CD4-positive, CD25-positive, alpha-beta regulatory T cell (primary cell): ENCODE results near the gene PITHD1. TPM values are rescaled to one million over a fixed set of nuclear protein-coding genes. Genes with fewer than 3 reads are reported as not detected.

Experiments used
- ATAC-seq, 2 donors: fragments of 150-1000 bp; cut with Tn5 transposase; one replicate each; pipeline ENCODE4 v1.10.0; 2021; ENCODE audit warnings: low read depth in 2 of 2, moderate number of reproducible peaks in 2 of 2, moderate library complexity in 1 of 2
- DNase-seq, 3 donors: peaks; one replicate each; pipeline versions ENCODE4 v3.0.0 to v3.0.0-alpha.2; 2012 to 2022; ENCODE audit warnings: mixed read lengths in 1 of 3
- H3K27ac ChIP-seq: one replicate; pipeline ENCODE4 v1.7.0; 2013; ENCODE audit warnings: mild to moderate bottlenecking, low read length; ENCODE audit not compliant: insufficient read depth, poor library complexity, severe bottlenecking
- H3K27me3 ChIP-seq: one replicate; pipeline ENCODE4 v1.7.0; 2013; ENCODE audit warnings: low read length; ENCODE audit not compliant: control insufficient read depth, insufficient read depth
- H3K36me3 ChIP-seq: one replicate; pipeline ENCODE4 v1.7.0; 2013; ENCODE audit warnings: mild to moderate bottlenecking, low read length, moderate library complexity; ENCODE audit not compliant: control insufficient read depth, insufficient read depth
- H3K4me1 ChIP-seq: 2 replicates; pipeline ENCODE4 v1.7.0; 2013; ENCODE audit warnings: mild to moderate bottlenecking, low read length; ENCODE audit not compliant: insufficient read depth, control insufficient read depth, poor library complexity, severe bottlenecking
- H3K4me3 ChIP-seq: one replicate; pipeline ENCODE4 v1.7.0; 2013; ENCODE audit warnings: low read depth, mild to moderate bottlenecking, low read length, moderate library complexity
- H3K9me3 ChIP-seq, 2 experiments: 1 replicate in 1 of 2; 2 replicates in 1 of 2; pipeline ENCODE4 v1.7.0; 2013; ENCODE audit warnings: low read length in 2 of 2, mild to moderate bottlenecking in 1 of 2, moderate library complexity in 1 of 2; ENCODE audit not compliant: control insufficient read depth in 2 of 2
- H3K27ac Mint-ChIP-seq, 3 donors: one replicate each; pipeline ENCODE4 v1.8.0; 2020 to 2022; ENCODE audit warnings: mild to moderate bottlenecking in 3 of 3, mixed read lengths in 3 of 3, moderate library complexity in 2 of 3
- H3K27me3 Mint-ChIP-seq: one replicate; pipeline ENCODE4 v1.8.0; 2022; ENCODE audit warnings: mild to moderate bottlenecking, mixed read lengths
- H3K36me3 Mint-ChIP-seq: one replicate; pipeline ENCODE4 v1.8.0; 2020; ENCODE audit warnings: mixed read lengths
- H3K4me1 Mint-ChIP-seq, 4 donors: one replicate each; pipeline ENCODE4 v1.8.0; 2020 to 2022; ENCODE audit warnings: mixed read lengths in 4 of 4, mild to moderate bottlenecking in 1 of 4
- H3K4me3 Mint-ChIP-seq, 4 donors: one replicate each; pipeline ENCODE4 v1.8.0; 2020 to 2022; ENCODE audit warnings: mild to moderate bottlenecking in 4 of 4, mixed read lengths in 4 of 4, moderate library complexity in 3 of 4
- H3K9me3 Mint-ChIP-seq, 7 donors: one replicate each; pipeline ENCODE4 v1.8.0; 2020 to 2022; ENCODE audit warnings: mixed read lengths in 7 of 7, mild to moderate bottlenecking in 3 of 7, moderate library complexity in 2 of 7
- polyA plus RNA-seq, 4 donors: library from polyadenylated mRNA; unstranded; fragments of 300-500 nt; fragmentation: Illumina TruSeq; gene quantifications; one replicate each; pipeline ENCODE4 v1.2.3, GENCODE V29; 2021
- total RNA-seq: library from RNA; stranded (reverse); gene quantifications from one replicate; pipeline ENCODE4 v1.2.3, GENCODE V29; 2022

The PITHD1 gene
- total and polyA plus RNA-seq, 5 donors from 2014 or later: 72.6 to 98.9 (median 83.0) TPM

- Mint-ChIP-seq H3K27me3 (no peaks in the 10 kb centered on the region), H3K9me3 (no peaks in the 10 kb centered on the region)
These were observed 29.2 kb downstream of the PITHD1 start for GRCh38 chr1:23807453-23807852.

GRCh38 chr1:23809751-23810171, 31.5 kb downstream of the PITHD1 start:
- H3K27me3 Mint-ChIP-seq: no peaks in the 10 kb centered on the region
- no peak overlapping the region for H3K4me3 ChIP-seq
- peaks cover 20% of the 10 kb centered on the region for H3K36me3 ChIP-seq
- peaks cover 46% of the 10 kb centered on the region for H3K36me3 Mint-ChIP-seq
- H3K27me3 ChIP-seq: no peaks in the 10 kb centered on the region
- peak; percentile 95 for ATAC-seq
- peak overlapping the region in 2 of 4 donors; percentile 8 to 25 for H3K4me3 Mint-ChIP-seq
- H3K27ac Mint-ChIP-seq: peak overlapping the region; percentile 5 to 68 (median 65)
- peak; percentile 72 to 90 (median 84) for DNase-seq
- no peaks in the 10 kb centered on the region for H3K9me3 Mint-ChIP-seq
- peaks cover 6% of the 10 kb centered on the region for H3K4me1 ChIP-seq
- H3K27ac ChIP-seq: peak overlapping the region; percentile 34
- peaks cover 8 to 18% (median 13%) of the 10 kb centered on the region in 4 donors for H3K4me1 Mint-ChIP-seq
- no peaks in the 10 kb centered on the region for H3K9me3 ChIP-seq

More at GRCh38 chr1:23807453-23807852, 29.2 kb downstream of the PITHD1 start:
- ATAC-seq (no peak), DNase-seq (no peak)
- Histone ChIP-seq H3K9me3 (no peaks in the 10 kb centered on the region), H3K27ac (no peak overlapping the region), H3K4me1 (peaks cover 6% of the 10 kb centered on the region), H3K27me3 (no peaks in the 10 kb centered on the region), H3K4me3 (no peak overlapping the region), H3K36me3 (peaks cover 12% of the 10 kb centered on the region)
- Mint-ChIP-seq H3K27ac (peak overlapping the region in 1 of 3 donors; percentile 67), H3K4me1 (peaks cover 8 to 20% (median 13%) of the 10 kb centered on the region in 4 donors), H3K4me3 (peak overlapping the region in 1 of 4 donors; percentile 28), H3K36me3 (peaks cover 50% of the 10 kb centered on the region)

DNA sequence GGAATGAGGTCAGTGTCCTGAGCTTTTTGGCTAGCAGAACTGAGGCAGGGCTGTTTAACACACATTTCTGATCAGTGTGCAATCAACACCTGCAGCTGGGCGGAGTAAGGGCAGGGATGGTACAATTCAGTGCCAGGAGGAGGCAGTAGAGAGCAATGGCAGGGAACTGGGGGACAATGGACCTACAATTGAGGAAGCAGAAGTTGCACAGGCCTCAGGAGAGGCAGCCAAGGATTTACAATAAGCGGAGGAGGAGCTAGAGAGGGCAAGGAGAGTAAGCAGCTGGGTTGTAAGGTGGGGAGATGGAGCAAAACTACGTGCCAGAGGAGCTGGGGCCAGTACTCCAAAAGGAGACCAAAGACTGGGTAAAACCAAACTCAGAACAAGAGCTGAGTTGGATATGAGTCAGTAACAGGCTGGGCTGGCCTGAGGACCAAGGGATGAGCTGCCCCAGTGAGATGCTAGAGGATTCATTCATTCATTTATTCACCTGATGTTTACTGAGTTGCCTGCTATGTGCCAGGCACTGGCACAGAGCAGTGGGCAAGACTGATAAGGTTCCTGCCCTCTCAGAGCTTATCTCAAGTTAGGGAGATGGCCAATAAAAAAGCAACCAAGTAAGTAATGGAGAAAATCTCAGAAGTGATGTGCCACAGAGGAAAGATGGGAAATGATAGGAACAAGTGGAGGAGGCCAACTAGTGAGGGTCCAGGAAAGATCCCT, 32.8 kb downstream of the PITHD1 start:
- Histone ChIP-seq H3K27me3 (no peaks in the 10 kb centered on the region), H3K4me3 (no peak overlapping the region), H3K4me1 (peaks cover 6% of the 10 kb centered on the region), H3K27ac (no peak overlapping the region), H3K36me3 (peaks cover 26% of the 10 kb centered on the region), H3K9me3 (no peaks in the 10 kb centered on the region)
- DNase-seq (peak; percentile 32 to 76 (median 51)), ATAC-seq (peak; percentile 39 to 51)
- Mint-ChIP-seq H3K36me3 (peaks cover 37% of the 10 kb centered on the region), H3K27ac (peak overlapping the region; percentile 58 to 79 (median 72)), H3K4me1 (peaks cover 8 to 15% (median 13%) of the 10 kb centered on the region in 4 donors), H3K9me3 (no peaks in the 10 kb centered on the region), H3K4me3 (peak overlapping the region in 1 of 4 donors; percentile 3), H3K27me3 (no peaks in the 10 kb centered on the region)

DNA sequence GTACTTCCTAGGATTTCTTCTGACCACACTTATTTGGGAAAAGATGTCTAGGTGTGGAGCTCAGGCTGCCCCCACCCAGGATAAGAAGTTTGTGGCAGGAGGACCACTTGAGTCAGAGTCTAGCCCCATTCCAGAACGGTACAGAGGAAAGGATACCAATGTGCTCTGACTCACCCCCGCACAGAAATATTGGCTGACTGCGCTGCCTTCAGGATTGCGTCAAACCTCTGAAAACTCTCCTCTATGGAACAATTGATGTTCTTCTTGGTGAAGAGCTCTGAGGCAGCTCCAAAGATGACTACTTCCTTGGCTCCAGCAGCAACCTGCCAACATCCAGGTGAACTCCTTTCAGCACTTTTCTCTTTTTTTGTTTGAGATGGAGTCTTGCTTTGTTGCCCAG, 35.8 kb downstream of the PITHD1 start:
- H3K4me3 Mint-ChIP-seq: no peak overlapping the region
- H3K9me3 ChIP-seq: no peaks in the 10 kb centered on the region
- H3K27ac Mint-ChIP-seq: no peak overlapping the region
- DNase-seq (no peak), ATAC-seq (no peak)
- H3K27me3 Mint-ChIP-seq: no peaks in the 10 kb centered on the region
- no peak overlapping the region for H3K4me3 ChIP-seq
- peaks cover 6% of the 10 kb centered on the region for H3K4me1 ChIP-seq
- peaks cover 41% of the 10 kb centered on the region for H3K36me3 ChIP-seq
- H3K36me3 Mint-ChIP-seq: peaks cover 32% of the 10 kb centered on the region
- no peaks in the 10 kb centered on the region for H3K9me3 Mint-ChIP-seq
- H3K4me1 Mint-ChIP-seq: peaks cover 4 to 15% (median 15%) of the 10 kb centered on the region in 4 donors
- H3K27me3 ChIP-seq: no peaks in the 10 kb centered on the region
- no peak overlapping the region for H3K27ac ChIP-seq

DNA sequence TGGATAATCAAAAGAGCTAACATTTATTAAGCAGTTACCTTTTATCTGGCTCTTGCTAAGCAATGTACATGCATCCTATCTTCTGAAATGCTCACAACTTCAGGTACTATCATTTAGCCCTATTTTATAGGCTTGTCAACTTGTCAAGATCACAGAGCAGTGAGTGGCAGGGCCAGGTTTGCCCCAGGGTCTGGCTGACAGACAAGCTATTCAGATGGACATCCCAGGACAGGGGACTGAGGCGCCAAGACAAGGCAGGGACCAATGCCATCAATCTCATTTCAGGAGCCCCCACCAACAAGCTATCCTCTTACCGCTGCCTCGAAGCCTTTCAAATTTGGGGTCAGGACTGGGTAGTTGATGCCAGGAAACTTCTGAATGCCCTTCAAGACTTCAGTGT, 38.1 kb downstream of the PITHD1 start:
- Histone ChIP-seq H3K4me3 (no peak overlapping the region), H3K36me3 (peaks cover 43% of the 10 kb centered on the region), H3K4me1 (no peaks in the 10 kb centered on the region), H3K9me3 (no peaks in the 10 kb centered on the region), H3K27me3 (no peaks in the 10 kb centered on the region), H3K27ac (no peak overlapping the region)
- Mint-ChIP-seq H3K27ac (peak overlapping the region in 1 of 3 donors; percentile 63), H3K4me1 (peaks cover 0 to 7% (median under 1%) of the 10 kb centered on the region in 4 donors), H3K36me3 (peaks cover 30% of the 10 kb centered on the region), H3K4me3 (no peak overlapping the region), H3K9me3 (no peaks in the 10 kb centered on the region), H3K27me3 (no peaks in the 10 kb centered on the region)
- ATAC-seq (no peak), DNase-seq (no peak)

GRCh38 chr1:23816906-23817305, 38.7 kb downstream of the PITHD1 start:
- Histone ChIP-seq H3K36me3 (peaks cover 43% of the 10 kb centered on the region), H3K4me3 (no peak overlapping the region), H3K27me3 (no peaks in the 10 kb centered on the region), H3K9me3 (no peaks in the 10 kb centered on the region), H3K4me1 (no peaks in the 10 kb centered on the region), H3K27ac (no peak overlapping the region)
- Mint-ChIP-seq H3K4me3 (peak overlapping the region in 1 of 4 donors; percentile 10), H3K27ac (no peak overlapping the region), H3K27me3 (no peaks in the 10 kb centered on the region), H3K9me3 (no peaks in the 10 kb centered on the region), H3K36me3 (peaks cover 25% of the 10 kb centered on the region), H3K4me1 (peaks cover 0 to 10% (median 3%) of the 10 kb centered on the region in 4 donors)
- DNase-seq (no peak), ATAC-seq (no peak)

DNA sequence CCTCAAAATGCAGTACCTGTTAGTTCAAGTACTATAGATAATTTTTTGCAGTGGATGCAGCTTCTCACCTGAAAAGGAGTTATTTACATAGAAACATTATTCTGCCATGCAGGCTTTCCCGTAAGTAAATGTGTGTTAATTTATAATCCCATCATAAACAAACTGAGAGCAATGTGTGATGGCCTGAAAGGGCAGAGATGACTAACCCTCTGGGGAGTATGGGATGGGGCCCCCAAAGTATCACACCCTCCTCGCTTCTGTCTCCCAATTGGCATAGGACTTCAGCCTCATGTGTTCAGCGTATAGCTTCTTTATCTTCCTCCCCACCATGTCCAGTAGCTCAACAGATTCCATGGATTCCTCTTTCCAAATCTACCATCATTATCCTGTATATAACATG, 39.4 kb downstream of the PITHD1 start:
- peaks cover 43% of the 10 kb centered on the region for H3K36me3 ChIP-seq
- H3K4me3 Mint-ChIP-seq: no peak overlapping the region
- no peaks in the 10 kb centered on the region for H3K9me3 ChIP-seq
- ATAC-seq: no peak
- peaks cover 0 to 16% (median 8%) of the 10 kb centered on the region in 4 donors for H3K4me1 Mint-ChIP-seq
- H3K27ac Mint-ChIP-seq: no peak overlapping the region
- no peaks in the 10 kb centered on the region for H3K27me3 ChIP-seq
- H3K36me3 Mint-ChIP-seq: peaks cover 20% of the 10 kb centered on the region
- no peaks in the 10 kb centered on the region for H3K4me1 ChIP-seq
- no peak for DNase-seq
- H3K9me3 Mint-ChIP-seq: no peaks in the 10 kb centered on the region
- H3K27ac ChIP-seq: no peak overlapping the region
- H3K4me3 ChIP-seq: no peak overlapping the region
- H3K27me3 Mint-ChIP-seq: no peaks in the 10 kb centered on the region

DNA sequence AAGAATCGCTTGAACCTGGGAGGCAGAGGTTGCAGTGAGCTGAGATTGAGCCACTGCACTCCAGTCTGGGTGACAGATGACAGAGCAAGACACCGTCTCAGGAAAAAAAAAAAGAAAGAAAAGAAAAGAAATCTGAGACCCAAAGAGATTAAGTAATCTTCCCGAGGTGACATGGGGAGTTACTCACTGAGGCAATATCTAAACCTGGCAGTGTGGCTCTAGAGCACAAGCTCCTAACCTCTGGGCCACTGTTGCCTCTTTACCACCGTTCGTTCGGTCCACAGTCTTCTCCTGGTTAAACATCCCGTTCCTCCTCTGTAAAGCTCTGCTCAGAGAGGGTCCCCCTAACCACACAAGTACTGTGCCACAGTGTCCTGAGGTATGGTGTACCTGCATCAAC, 45.5 kb downstream of the PITHD1 start:
- peaks cover 4% of the 10 kb centered on the region for H3K36me3 ChIP-seq
- H3K4me3 ChIP-seq: no peak overlapping the region
- H3K27me3 Mint-ChIP-seq: peaks cover 5% of the 10 kb centered on the region
- peak overlapping the region; percentile 15 to 97 (median 25) for H3K27ac Mint-ChIP-seq
- peaks cover 9 to 39% (median 32%) of the 10 kb centered on the region in 4 donors for H3K4me1 Mint-ChIP-seq
- H3K27me3 ChIP-seq: no peaks in the 10 kb centered on the region
- no peak for ATAC-seq
- H3K4me3 Mint-ChIP-seq: peak overlapping the region; percentile 94 to 100 (median 96)
- no peaks in the 10 kb centered on the region for H3K9me3 ChIP-seq
- peaks cover 8% of the 10 kb centered on the region for H3K4me1 ChIP-seq
- no peaks in the 10 kb centered on the region for H3K9me3 Mint-ChIP-seq
- DNase-seq: no peak
- H3K27ac ChIP-seq: peak overlapping the region; percentile 41
- peaks cover 7% of the 10 kb centered on the region for H3K36me3 Mint-ChIP-seq
